Ishikawa (cell line): Measurements from ENCODE around the gene IGSF3.

Source experiments
- CEBPB ChIP-seq: IDR thresholded peaks from 2 replicates; pipeline ENCODE4 v1.6.1; 2012
- CREB1 ChIP-seq: IDR thresholded peaks from 2 replicates; pipeline ENCODE4 v1.6.1; 2012; ENCODE audit warnings: low read depth
- EGR1 ChIP-seq: IDR thresholded peaks from 2 replicates; pipeline ENCODE4 v1.6.1; 2012
- EP300 ChIP-seq: IDR thresholded peaks from 2 replicates; pipeline ENCODE4 v1.6.1; 2012; ENCODE audit warnings: borderline replicate concordance
- FOXM1 ChIP-seq: IDR thresholded peaks from 2 replicates; pipeline ENCODE4 v1.6.1; 2012; ENCODE audit warnings: low read depth, borderline replicate concordance
- NFIC ChIP-seq: IDR thresholded peaks from 2 replicates; pipeline ENCODE4 v1.6.1; 2012
- RAD21 ChIP-seq: IDR thresholded peaks from 2 replicates; pipeline ENCODE4 v1.6.1; 2012; ENCODE audit warnings: low read depth
- TAF1 ChIP-seq: IDR thresholded peaks from 2 replicates; pipeline ENCODE4 v1.6.1; 2012; ENCODE audit warnings: low read depth, mild to moderate bottlenecking
- TCF12 ChIP-seq: IDR thresholded peaks from 2 replicates; pipeline ENCODE4 v1.6.1; 2012; ENCODE audit warnings: low read depth
- TEAD4 ChIP-seq: IDR thresholded peaks from 2 replicates; pipeline ENCODE4 v1.6.1; 2012
- YY1 ChIP-seq: IDR thresholded peaks from 2 replicates; pipeline ENCODE4 v1.6.1; 2012; ENCODE audit warnings: low read depth
- ZBTB7A ChIP-seq: IDR thresholded peaks from 2 replicates; pipeline ENCODE4 v1.6.1; 2012; ENCODE audit warnings: low read depth
- TF ChIP-seq, protein P1 (sequence below): IDR thresholded peaks from 2 replicates; pipeline ENCODE4 v1.6.1; 2012
- TF ChIP-seq, protein P2 (sequence below): IDR thresholded peaks from 2 replicates; pipeline ENCODE4 v1.6.1; 2012
- TF ChIP-seq, protein P3 (sequence below): IDR thresholded peaks from 2 replicates; pipeline ENCODE4 v1.6.1; 2012; ENCODE audit warnings: low read depth, mild to moderate bottlenecking

Gene IGSF3

DNA sequence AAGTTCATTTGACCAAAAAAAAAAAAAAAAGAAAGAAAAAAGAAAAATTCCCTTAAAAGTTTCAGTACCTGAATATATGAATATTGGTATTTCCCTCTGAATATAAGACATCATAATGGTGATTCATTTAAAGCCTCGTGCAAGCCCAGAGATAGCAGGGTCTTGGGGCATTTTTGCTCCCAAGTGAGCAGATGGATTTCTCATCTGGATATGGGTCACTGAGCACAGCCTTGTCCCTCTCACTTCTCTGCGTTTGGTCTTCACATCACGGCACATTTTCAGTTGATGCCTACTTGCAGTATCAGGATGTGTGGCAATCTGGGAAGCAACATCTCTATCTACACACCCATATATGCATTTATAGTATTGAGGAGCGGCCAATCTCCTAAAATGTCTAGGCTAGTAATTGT lies 109.4 kb downstream of the IGSF3 start:
- no peak for TF ChIP-seq EGR1
- no peak for TF ChIP-seq NFIC
- TF ChIP-seq, protein P1, sequence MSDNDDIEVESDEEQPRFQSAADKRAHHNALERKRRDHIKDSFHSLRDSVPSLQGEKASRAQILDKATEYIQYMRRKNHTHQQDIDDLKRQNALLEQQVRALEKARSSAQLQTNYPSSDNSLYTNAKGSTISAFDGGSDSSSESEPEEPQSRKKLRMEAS, result no peak
- TF ChIP-seq FOXM1, result no peak
- no peak for TF ChIP-seq RAD21
- TF ChIP-seq TAF1, result no peak
- TF ChIP-seq, protein P2, sequence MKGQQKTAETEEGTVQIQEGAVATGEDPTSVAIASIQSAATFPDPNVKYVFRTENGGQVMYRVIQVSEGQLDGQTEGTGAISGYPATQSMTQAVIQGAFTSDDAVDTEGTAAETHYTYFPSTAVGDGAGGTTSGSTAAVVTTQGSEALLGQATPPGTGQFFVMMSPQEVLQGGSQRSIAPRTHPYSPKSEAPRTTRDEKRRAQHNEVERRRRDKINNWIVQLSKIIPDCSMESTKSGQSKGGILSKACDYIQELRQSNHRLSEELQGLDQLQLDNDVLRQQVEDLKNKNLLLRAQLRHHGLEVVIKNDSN, result no peak
- TF ChIP-seq TCF12, result no peak
- no peak for TF ChIP-seq TEAD4
- no peak for TF ChIP-seq CEBPB
- no peak for TF ChIP-seq EP300

DNA sequence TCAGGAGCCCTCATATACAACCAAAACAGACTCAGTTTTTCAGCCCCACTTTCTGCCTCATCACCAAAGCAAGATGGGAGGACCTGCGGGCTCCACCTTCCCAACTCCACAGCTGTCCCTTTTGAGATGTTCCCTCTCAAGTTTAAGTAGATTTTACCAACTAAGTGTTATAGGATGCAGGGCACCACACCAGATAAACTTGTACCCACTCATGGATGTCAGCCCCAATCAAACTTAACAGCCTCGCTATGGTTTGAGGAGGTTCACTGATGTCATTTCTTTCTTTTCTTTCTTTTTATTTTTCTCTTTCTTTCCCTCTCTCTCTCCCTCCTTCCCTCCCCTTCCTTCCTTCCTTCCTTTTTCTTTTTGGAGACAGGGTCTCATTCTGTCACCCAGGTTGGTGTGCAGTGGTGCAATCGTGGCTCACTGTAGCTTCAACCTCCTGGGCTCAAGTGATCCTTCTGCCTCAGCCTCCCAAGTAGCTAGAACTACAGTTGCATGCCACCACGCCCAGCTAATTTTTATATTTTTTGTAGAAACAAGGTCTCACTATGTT lies 110.1 kb downstream of the IGSF3 start:
- TF ChIP-seq TCF12 (no peak), RAD21 (no peak), EGR1 (no peak), ZBTB7A (no peak), NFIC (no peak), FOXM1 (no peak), TEAD4 (no peak), YY1 (no peak), TAF1 (no peak), CEBPB (no peak)
- TF ChIP-seq, protein P2, result no peak
- TF ChIP-seq, protein P3, sequence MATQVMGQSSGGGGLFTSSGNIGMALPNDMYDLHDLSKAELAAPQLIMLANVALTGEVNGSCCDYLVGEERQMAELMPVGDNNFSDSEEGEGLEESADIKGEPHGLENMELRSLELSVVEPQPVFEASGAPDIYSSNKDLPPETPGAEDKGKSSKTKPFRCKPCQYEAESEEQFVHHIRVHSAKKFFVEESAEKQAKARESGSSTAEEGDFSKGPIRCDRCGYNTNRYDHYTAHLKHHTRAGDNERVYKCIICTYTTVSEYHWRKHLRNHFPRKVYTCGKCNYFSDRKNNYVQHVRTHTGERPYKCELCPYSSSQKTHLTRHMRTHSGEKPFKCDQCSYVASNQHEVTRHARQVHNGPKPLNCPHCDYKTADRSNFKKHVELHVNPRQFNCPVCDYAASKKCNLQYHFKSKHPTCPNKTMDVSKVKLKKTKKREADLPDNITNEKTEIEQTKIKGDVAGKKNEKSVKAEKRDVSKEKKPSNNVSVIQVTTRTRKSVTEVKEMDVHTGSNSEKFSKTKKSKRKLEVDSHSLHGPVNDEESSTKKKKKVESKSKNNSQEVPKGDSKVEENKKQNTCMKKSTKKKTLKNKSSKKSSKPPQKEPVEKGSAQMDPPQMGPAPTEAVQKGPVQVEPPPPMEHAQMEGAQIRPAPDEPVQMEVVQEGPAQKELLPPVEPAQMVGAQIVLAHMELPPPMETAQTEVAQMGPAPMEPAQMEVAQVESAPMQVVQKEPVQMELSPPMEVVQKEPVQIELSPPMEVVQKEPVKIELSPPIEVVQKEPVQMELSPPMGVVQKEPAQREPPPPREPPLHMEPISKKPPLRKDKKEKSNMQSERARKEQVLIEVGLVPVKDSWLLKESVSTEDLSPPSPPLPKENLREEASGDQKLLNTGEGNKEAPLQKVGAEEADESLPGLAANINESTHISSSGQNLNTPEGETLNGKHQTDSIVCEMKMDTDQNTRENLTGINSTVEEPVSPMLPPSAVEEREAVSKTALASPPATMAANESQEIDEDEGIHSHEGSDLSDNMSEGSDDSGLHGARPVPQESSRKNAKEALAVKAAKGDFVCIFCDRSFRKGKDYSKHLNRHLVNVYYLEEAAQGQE, result no peak
- TF ChIP-seq, protein P1, result no peak

DNA sequence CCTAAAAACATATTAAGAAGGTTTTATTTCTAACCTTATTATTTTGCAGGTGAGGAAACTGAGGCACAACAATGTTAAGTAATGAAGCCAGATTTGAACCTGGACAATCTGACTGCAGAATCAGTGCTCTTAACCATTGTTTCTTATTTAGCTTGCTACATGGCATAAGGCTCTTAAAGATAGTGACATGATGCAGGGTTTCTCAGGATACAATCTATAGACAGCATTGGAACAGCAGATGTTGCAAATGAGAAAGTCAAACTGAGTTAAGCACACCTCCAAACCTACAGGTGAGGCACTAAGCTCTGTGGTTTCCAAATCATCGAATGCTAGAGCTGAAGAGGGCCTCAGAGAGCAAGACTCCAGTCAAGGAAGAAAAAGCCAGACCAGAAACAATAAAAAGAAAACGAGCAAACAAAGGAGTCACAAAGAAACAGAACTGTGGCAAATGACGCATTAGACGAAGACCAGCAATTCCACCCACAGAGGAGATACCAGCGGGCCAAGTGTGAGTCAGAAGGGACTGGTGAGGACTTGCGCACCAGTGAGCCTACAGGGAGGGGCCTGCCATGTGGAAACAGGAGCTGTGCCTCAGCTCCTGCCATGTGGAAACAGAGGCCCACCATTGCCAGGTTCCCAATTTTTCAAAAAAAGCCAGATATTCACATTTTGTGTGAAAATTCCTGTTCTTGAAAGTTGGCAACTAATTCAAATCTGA lies 111.1 kb downstream of the IGSF3 start:
- TF ChIP-seq EGR1 (no peak), TAF1 (no peak), YY1 (no peak), RAD21 (no peak), CREB1 (no peak), ZBTB7A (no peak), TEAD4 (no peak), EP300 (no peak), TCF12 (no peak), CEBPB (no peak)
- TF ChIP-seq, protein P2, result no peak
- TF ChIP-seq, protein P3, result no peak

DNA sequence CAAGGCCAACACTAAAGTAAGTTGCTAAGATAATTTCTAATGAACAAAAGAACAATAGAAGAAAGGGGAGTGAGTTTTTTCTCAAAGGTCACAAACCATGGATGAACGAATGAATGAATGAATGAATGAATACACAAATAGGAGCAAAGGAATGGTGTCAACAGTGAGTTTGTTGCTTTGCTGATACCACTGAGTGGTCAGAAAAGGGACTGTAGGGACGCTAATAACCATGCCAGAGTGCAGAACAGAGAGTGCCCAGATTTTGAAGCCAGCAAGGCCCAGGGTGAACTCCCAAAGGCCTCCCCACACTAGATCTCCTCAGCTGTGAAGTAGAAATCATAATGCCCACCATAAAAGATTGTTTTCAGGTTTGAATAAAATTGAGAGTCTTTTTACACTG lies 112.6 kb downstream of the IGSF3 start:
- no peak for TF ChIP-seq TCF12
- TF ChIP-seq CEBPB, result no peak
- TF ChIP-seq, protein P3, result no peak
- no peak for TF ChIP-seq NFIC
- TF ChIP-seq CREB1, result no peak
- no peak for TF ChIP-seq ZBTB7A
- no peak for TF ChIP-seq TEAD4
- no peak for TF ChIP-seq FOXM1
